AG09309 (cell line): ENCODE measurements around the gene ALG8.

Source experiments
- DNase-seq: peaks from one replicate; pipeline ENCODE4 v3.0.0-alpha.2; 2010; ENCODE audit warnings: low read depth
- H3K4me3 ChIP-seq: 2 replicates; pipeline ENCODE4 v1.5.1; 2011; ENCODE audit warnings: mild to moderate bottlenecking, low read depth, low read length, moderate library complexity; ENCODE audit not compliant: control insufficient read depth
- TF ChIP-seq, protein P1 (sequence below): IDR thresholded peaks from 2 replicates; pipeline ENCODE4 v1.5.1; 2011; ENCODE audit warnings: mild to moderate bottlenecking, low read depth, low read length, inconsistent platforms; ENCODE audit not compliant: insufficient read depth, control insufficient read depth; ENCODE audit errors: missing control alignments

The ALG8 gene

GRCh38 chr11:78070621-78071020 lies 68.8 kb downstream of the ALG8 start:
- TF ChIP-seq, protein P1, sequence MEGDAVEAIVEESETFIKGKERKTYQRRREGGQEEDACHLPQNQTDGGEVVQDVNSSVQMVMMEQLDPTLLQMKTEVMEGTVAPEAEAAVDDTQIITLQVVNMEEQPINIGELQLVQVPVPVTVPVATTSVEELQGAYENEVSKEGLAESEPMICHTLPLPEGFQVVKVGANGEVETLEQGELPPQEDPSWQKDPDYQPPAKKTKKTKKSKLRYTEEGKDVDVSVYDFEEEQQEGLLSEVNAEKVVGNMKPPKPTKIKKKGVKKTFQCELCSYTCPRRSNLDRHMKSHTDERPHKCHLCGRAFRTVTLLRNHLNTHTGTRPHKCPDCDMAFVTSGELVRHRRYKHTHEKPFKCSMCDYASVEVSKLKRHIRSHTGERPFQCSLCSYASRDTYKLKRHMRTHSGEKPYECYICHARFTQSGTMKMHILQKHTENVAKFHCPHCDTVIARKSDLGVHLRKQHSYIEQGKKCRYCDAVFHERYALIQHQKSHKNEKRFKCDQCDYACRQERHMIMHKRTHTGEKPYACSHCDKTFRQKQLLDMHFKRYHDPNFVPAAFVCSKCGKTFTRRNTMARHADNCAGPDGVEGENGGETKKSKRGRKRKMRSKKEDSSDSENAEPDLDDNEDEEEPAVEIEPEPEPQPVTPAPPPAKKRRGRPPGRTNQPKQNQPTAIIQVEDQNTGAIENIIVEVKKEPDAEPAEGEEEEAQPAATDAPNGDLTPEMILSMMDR: no peak
- no peak overlapping the region for H3K4me3 ChIP-seq
- DNase-seq: no peak

GRCh38 chr11:78069465-78069864 lies 70.0 kb downstream of the ALG8 start:
- H3K4me3 ChIP-seq: no peak overlapping the region
- DNase-seq: no peak

GRCh38 chr11:78067704-78068103 lies 71.7 kb downstream of the ALG8 start:
- no peak for DNase-seq
- TF ChIP-seq, protein P1: no peak
- H3K4me3 ChIP-seq: no peak overlapping the region

More at GRCh38 chr11:78069465-78069864, 70.0 kb downstream of the ALG8 start:
- TF ChIP-seq, protein P1: no peak

- no peak overlapping the region for H3K4me3 ChIP-seq
- TF ChIP-seq, protein P1: no peak
- DNase-seq: no peak
Measured at GRCh38 chr11:78066471-78066870, 73.0 kb downstream of the ALG8 start.

- H3K4me3 ChIP-seq: no peak overlapping the region
- TF ChIP-seq, protein P1: no peak
- DNase-seq: no peak
Measured at GRCh38 chr11:78065203-78065602, 74.2 kb downstream of the ALG8 start.

DNA sequence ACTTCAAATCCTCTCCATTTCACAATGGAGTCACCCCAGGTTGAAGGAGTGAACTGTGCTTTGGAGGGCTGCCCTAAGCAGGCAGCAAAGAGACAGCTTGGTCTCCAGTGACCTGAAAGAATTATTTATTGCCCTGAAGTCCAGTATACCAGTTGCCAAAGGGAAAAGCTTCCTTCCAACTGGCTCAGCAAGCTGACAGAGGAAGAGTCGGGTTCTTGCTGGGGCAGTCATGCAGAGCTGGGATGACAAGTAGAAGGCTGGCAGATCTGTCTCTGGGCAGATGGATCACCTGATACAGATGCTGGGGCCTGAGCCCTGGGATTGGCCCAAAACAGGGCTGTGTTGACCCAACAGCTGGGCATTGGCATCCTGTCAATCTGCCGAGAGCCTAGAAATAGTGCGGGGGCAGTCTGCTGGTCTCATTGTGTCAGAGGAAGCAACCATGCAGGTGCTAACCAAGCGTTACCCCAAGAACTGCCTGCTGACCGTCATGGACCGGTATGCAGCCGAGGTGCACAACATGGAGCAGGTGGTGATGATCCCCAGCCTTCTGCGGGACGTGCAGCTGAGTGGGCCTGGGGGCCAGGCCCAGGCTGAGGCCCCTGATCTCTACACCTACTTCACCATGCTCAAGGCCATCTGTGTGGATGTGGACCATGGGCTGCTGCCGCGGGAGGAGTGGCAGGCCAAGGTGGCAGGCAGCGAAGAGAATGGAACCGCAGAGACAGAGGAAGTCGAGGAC lies 75.8 kb downstream of the ALG8 start, which contains the start of gene THRSP:
Gene THRSP, plus strand, starts transcription at position 422 of the 742 bp plus-strand sequence. Its CDS starts 21 bp downstream, at position 443.
- no peak within 1 kb of the TSS for H3K4me3 ChIP-seq
- no peak for DNase-seq
- TF ChIP-seq, protein P1: no peak
